T-cell (primary cell): Measurements from ENCODE around the gene REXO1. TPM values are rescaled to one million over a fixed set of nuclear protein-coding genes. Genes with fewer than 3 reads are reported as not detected.

Source experiments
- ATAC-seq, 4 experiments: fragments of 200-7000 bp in 3 of 4; fragments of 150-1000 bp in 1 of 4; cut with Tn5 transposase; replicated peaks in 1 of 4; 1 replicate in 3 of 4; 2 replicates in 1 of 4; pipeline ENCODE4 v1.10.0; 2021; ENCODE audit warnings: moderate library complexity in 3 of 4, mild to moderate bottlenecking in 2 of 4, moderate number of reproducible peaks in 1 of 4
- CTCF ChIA-PET, 2 donors: fragments of 300-600 bp; sonication (Branson Sonifier 250); formaldehyde crosslinking; loops; one replicate each; lab custom pipeline; 2022; ENCODE audit warnings: antibody characterized with exemption in 2 of 2; lab: Charles Lee
- POLR2A ChIA-PET, 2 donors: fragments of 300-600 bp; sonication (Branson Sonifier 250); formaldehyde crosslinking; loops; one replicate each; lab custom pipeline; 2022; ENCODE audit warnings: antibody characterized with exemption in 2 of 2; lab: Charles Lee
- DNase-seq, 35 experiments: peaks; one replicate each; pipeline versions ENCODE4 v3.0.0 to v3.0.0-alpha.2; 2013 to 2023
- H3K27ac ChIP-seq: one replicate; pipeline ENCODE4 v1.5.1; 2013; ENCODE audit warnings: low read length
- H3K27me3 ChIP-seq, 2 experiments: replicated peaks in 1 of 2; 1 replicate in 1 of 2; 2 replicates in 1 of 2; pipeline versions ENCODE4 v1.6.1 to v1.7.0; 2013; ENCODE audit warnings: low read length in 1 of 2, mixed read lengths in 1 of 2; ENCODE audit not compliant: control insufficient read depth in 2 of 2, insufficient read depth in 2 of 2; ENCODE audit errors: extremely low read depth in 1 of 2
- H3K36me3 ChIP-seq, 2 donors: 1 replicate in 1 of 2; 2 replicates in 1 of 2; pipeline versions ENCODE4 v1.6.1 to v1.7.0; 2013; ENCODE audit warnings: low read length in 1 of 2; ENCODE audit not compliant: control insufficient read depth in 2 of 2, insufficient read depth in 1 of 2; ENCODE audit errors: extremely low read depth in 1 of 2
- H3K4me1 ChIP-seq, 2 experiments: 1 replicate in 1 of 2; 2 replicates in 1 of 2; pipeline versions ENCODE4 v1.6.1 to v1.7.0; 2013; ENCODE audit warnings: low read length in 2 of 2, mixed read lengths in 1 of 2; ENCODE audit not compliant: insufficient read depth in 2 of 2, control insufficient read depth in 1 of 2; ENCODE audit errors: extremely low read depth in 1 of 2
- H3K4me3 ChIP-seq, 2 donors: 1 replicate in 1 of 2; 2 replicates in 1 of 2; pipeline versions ENCODE4 v1.5.1 to v1.7.0; 2013; ENCODE audit warnings: mild to moderate bottlenecking in 2 of 2, low read length in 1 of 2, moderate library complexity in 1 of 2; ENCODE audit not compliant: control insufficient read depth in 1 of 2; ENCODE audit errors: extremely low read depth in 1 of 2
- H3K9me3 ChIP-seq: 2 replicates; pipeline ENCODE4 v1.7.0; 2013
- H3K27ac Mint-ChIP-seq, 2 donors: one replicate each; pipeline ENCODE4 v1.8.0; 2020 to 2021; ENCODE audit warnings: mild to moderate bottlenecking in 2 of 2, mixed read lengths in 2 of 2
- H3K27me3 Mint-ChIP-seq, 2 donors: one replicate each; pipeline ENCODE4 v1.8.0; 2021 to 2022; ENCODE audit warnings: mixed read lengths in 2 of 2
- H3K36me3 Mint-ChIP-seq: one replicate; pipeline ENCODE4 v1.8.0; 2021; ENCODE audit warnings: mixed read lengths
- H3K4me1 Mint-ChIP-seq, 3 donors: one replicate each; pipeline ENCODE4 v1.8.0; 2020 to 2022; ENCODE audit warnings: mixed read lengths in 3 of 3, mild to moderate bottlenecking in 1 of 3
- H3K4me3 Mint-ChIP-seq, 3 donors: one replicate each; pipeline ENCODE4 v1.8.0; 2020 to 2022; ENCODE audit warnings: mild to moderate bottlenecking in 3 of 3, mixed read lengths in 3 of 3, moderate library complexity in 3 of 3
- H3K9me3 Mint-ChIP-seq, 3 donors: one replicate each; pipeline ENCODE4 v1.8.0; 2020 to 2022; ENCODE audit warnings: mixed read lengths in 3 of 3
- WGBS: methylation state at CpG from one replicate; pipeline ENCODE4 v1.1.5; 2013; ENCODE audit warnings: missing lambda C conversion rate; ENCODE audit not compliant: insufficient coverage; 5-methylcytosine and 5-hydroxymethylcytosine counted together
- total RNA-seq, 35 experiments: library from RNA in 6 of 35; stranded (reverse) in 6 of 35; fragments of 120-200 nt in 1 of 35; gene quantifications; one replicate each; pipeline versions ENCODE4 v1.2.1 to v1.2.4 and lab custom pipeline; 2013 to 2026

The REXO1 gene
- total RNA-seq, 5 donors from 2014 or later (not counting 1 experiment from before 2014, with no cell fraction given), result 68.4 to 97.5 (median 78.7) TPM

GRCh38 chr19:1841209-1841924 lies 6.9 kb downstream of the REXO1 start:
- 92% methylated on average over 22 of the region's 35 CpGs for WGBS
- H3K27me3 ChIP-seq, result no peaks in the 10 kb centered on the region
- no peak overlapping the region for H3K27ac ChIP-seq
- H3K4me3 Mint-ChIP-seq, result peak overlapping the region in 1 of 3 donors; percentile 1
- H3K36me3 ChIP-seq, result peaks cover 6 to 20% of the 10 kb centered on the region in 2 donors
- ATAC-seq, result no peak
- no peak overlapping the region for H3K27ac Mint-ChIP-seq
- no peaks in the 10 kb centered on the region for H3K9me3 ChIP-seq
- no peaks in the 10 kb centered on the region for H3K36me3 Mint-ChIP-seq
- H3K4me3 ChIP-seq, result no peak overlapping the region
- ChIA-PET CTCF (no interaction called here), POLR2A (no interaction called here)
- no peaks in the 10 kb centered on the region for H3K27me3 Mint-ChIP-seq
- peaks cover 42 to 70% (median 68%) of the 10 kb centered on the region in 3 donors for H3K4me1 Mint-ChIP-seq
- DNase-seq, result no peak
- H3K4me1 ChIP-seq, result peaks cover under 1 to 79% of the 10 kb centered on the region in 2 experiments
- H3K9me3 Mint-ChIP-seq, result no peaks in the 10 kb centered on the region

GRCh38 chr19:1840541-1841115 lies 7.7 kb downstream of the REXO1 start:
- no peak overlapping the region for H3K27ac ChIP-seq
- Mint-ChIP-seq H3K4me3 (no peak overlapping the region), H3K27me3 (no peaks in the 10 kb centered on the region), H3K9me3 (no peaks in the 10 kb centered on the region), H3K4me1 (peaks cover 39 to 65% (median 64%) of the 10 kb centered on the region in 3 donors), H3K27ac (peak overlapping the region in 1 of 2 donors; percentile 44), H3K36me3 (no peaks in the 10 kb centered on the region)
- CTCF ChIA-PET, result no interaction called here
- WGBS, result 84% methylated on average over 8 of the region's 22 CpGs
- no peaks in the 10 kb centered on the region for H3K27me3 ChIP-seq
- H3K36me3 ChIP-seq, result peaks cover 6 to 20% of the 10 kb centered on the region in 2 donors
- no peak for ATAC-seq
- no peak overlapping the region for H3K4me3 ChIP-seq
- H3K9me3 ChIP-seq, result no peaks in the 10 kb centered on the region
- POLR2A ChIA-PET, result no interaction called here
- DNase-seq, result no peak
- peaks cover 0 to 79% of the 10 kb centered on the region in 2 experiments for H3K4me1 ChIP-seq

- ChIA-PET POLR2A (no interaction called here), CTCF (interaction anchor here in 1 of 2 donors (0.7 kb wide), 1 partner anchor 163 kb away, joined by 3 read pairs; no protein-coding TSS in a partner anchor)
- Mint-ChIP-seq H3K4me3 (no peak overlapping the region), H3K36me3 (no peaks in the 10 kb centered on the region), H3K27me3 (no peaks in the 10 kb centered on the region), H3K27ac (peak overlapping the region in 1 of 2 donors; percentile 44), H3K4me1 (peaks cover 39 to 60% (median 59%) of the 10 kb centered on the region in 3 donors), H3K9me3 (no peaks in the 10 kb centered on the region)
- Histone ChIP-seq H3K27ac (no peak overlapping the region), H3K36me3 (peaks cover 6 to 14% of the 10 kb centered on the region in 2 donors), H3K9me3 (no peaks in the 10 kb centered on the region), H3K27me3 (no peaks in the 10 kb centered on the region), H3K4me3 (no peak overlapping the region), H3K4me1 (peaks cover 0 to 75% of the 10 kb centered on the region in 2 experiments)
- ATAC-seq, result no peak
- DNase-seq, result no peak
- 80% methylated on average over 11 of the region's 25 CpGs for WGBS
These were observed 8.4 kb downstream of the REXO1 start for GRCh38 chr19:1839658-1840540.

- Histone ChIP-seq H3K4me3 (no peak overlapping the region), H3K9me3 (no peaks in the 10 kb centered on the region), H3K4me1 (peaks cover 0 to 61% of the 10 kb centered on the region in 2 experiments), H3K27ac (no peak overlapping the region), H3K36me3 (peaks cover 7 to 11% of the 10 kb centered on the region in 2 donors), H3K27me3 (no peaks in the 10 kb centered on the region)
- Mint-ChIP-seq H3K4me1 (peaks cover 39 to 53% (median 43%) of the 10 kb centered on the region in 3 donors), H3K27ac (no peak overlapping the region), H3K9me3 (no peaks in the 10 kb centered on the region), H3K36me3 (no peaks in the 10 kb centered on the region), H3K27me3 (no peaks in the 10 kb centered on the region), H3K4me3 (no peak overlapping the region)
- ATAC-seq (peak; percentile 39 to 66 (median 56)), DNase-seq (peak in 26 of 35 experiments; percentile 29 to 71 (median 52))
- CTCF ChIA-PET, result interaction anchor here in 1 of 2 donors (0.5 kb wide), 1 partner anchor 181 kb away, joined by 3 read pairs; no protein-coding TSS in a partner anchor
- 44% methylated on average over 15 of the region's 23 CpGs for WGBS
- POLR2A ChIA-PET, result interaction anchor here in 1 of 2 donors (0.6 to 0.7 kb wide), 2 partner anchors 638 to 762 kb away, joined by 3 to 7 read pairs; no protein-coding TSS in a partner anchor
These were observed 10.6 kb downstream of the REXO1 start for GRCh38 chr19:1837625-1838105.

- H3K27ac ChIP-seq, result no peak overlapping the region
- peak in 1 of 4 experiments; percentile 5 for ATAC-seq
- WGBS, result 85% methylated on average over 11 of the region's 11 CpGs
These were observed 11.1 kb downstream of the REXO1 start for GRCh38 chr19:1837222-1837565.

More at GRCh38 chr19:1837222-1837565, 11.1 kb downstream of the REXO1 start:
- CTCF ChIA-PET, result interaction anchor here in 1 of 2 donors (0.5 to 0.6 kb wide), 2 partner anchors 181 to 297 kb away, joined by 3 to 10 read pairs; no protein-coding TSS in a partner anchor
- POLR2A ChIA-PET, result interaction anchor here in 1 of 2 donors (0.6 kb wide), 1 partner anchor 763 kb away, joined by 3 read pairs; no protein-coding TSS in a partner anchor
- no peaks in the 10 kb centered on the region for H3K9me3 Mint-ChIP-seq
- no peaks in the 10 kb centered on the region for H3K27me3 Mint-ChIP-seq
- H3K4me3 Mint-ChIP-seq, result no peak overlapping the region
- no peaks in the 10 kb centered on the region for H3K9me3 ChIP-seq
- peaks cover 0 to 56% of the 10 kb centered on the region in 2 experiments for H3K4me1 ChIP-seq
- H3K36me3 Mint-ChIP-seq, result no peaks in the 10 kb centered on the region
- peaks cover 35 to 49% (median 38%) of the 10 kb centered on the region in 3 donors for H3K4me1 Mint-ChIP-seq
- no peaks in the 10 kb centered on the region for H3K27me3 ChIP-seq
- no peak for DNase-seq
- peaks cover 7 to 11% of the 10 kb centered on the region in 2 donors for H3K36me3 ChIP-seq
- H3K27ac Mint-ChIP-seq, result no peak overlapping the region
- no peak overlapping the region for H3K4me3 ChIP-seq
